Measurements from ENCODE around the gene ATP13A3.

DNA sequence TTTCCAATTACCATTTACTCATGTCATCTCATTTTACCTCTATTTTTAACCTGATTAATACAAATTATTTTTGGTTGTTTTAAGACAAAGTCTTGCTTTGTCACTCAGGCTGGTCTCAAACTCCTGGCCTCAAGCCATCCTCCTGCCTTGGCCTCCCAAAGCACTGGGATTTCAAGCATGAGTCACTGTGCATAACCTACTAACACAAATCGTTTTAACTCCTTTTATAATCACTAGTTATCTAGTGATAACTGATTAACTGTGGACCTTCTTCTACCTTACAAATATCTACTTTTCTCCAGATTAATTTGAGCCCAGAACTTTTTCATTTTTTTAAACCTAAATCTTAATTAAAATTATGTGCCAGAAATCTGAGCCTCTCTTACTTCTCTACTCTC, 4.6 kb downstream of the ATP13A3 start:
- TF ChIP-seq CTCF (IDR thresholded peaks at IDR 0.05 in 2 of 3, conservative IDR thresholded peaks at IDR 0.05 in 1 of 3; ENCODE audit: control insufficient read depth in 2 of 3, extremely low read depth in 1 of 3, insufficient read depth in 1 of 3, low read depth in 3 of 3, low read length in 3 of 3) (no peak), ESRRA (IDR thresholded peaks at IDR 0.05; ENCODE audit: low read length) (no peak), RAD21 (IDR thresholded peaks at IDR 0.05; ENCODE audit: insufficient read depth, low read depth, low read length) (no peak), PAX8 (IDR thresholded peaks at IDR 0.05) (no peak), SIN3A (IDR thresholded peaks at IDR 0.05; ENCODE audit: low read depth, low read length) (no peak), EZH2 (IDR thresholded peaks at IDR 0.05; ENCODE audit: borderline replicate concordance, control insufficient read depth, low read depth, low read length) (no peak), CREB1 (IDR thresholded peaks at IDR 0.05; ENCODE audit: low read depth) (no peak), SMAD1 (IDR thresholded peaks at IDR 0.05; ENCODE audit: low read depth, partially characterized antibody) (no peak), ATF7 (IDR thresholded peaks at IDR 0.05; ENCODE audit: low read depth) (no peak), HDGF (IDR thresholded peaks at IDR 0.05) (no peak)
